BJ (cell line): ENCODE data around the gene DLG2. TPM values are rescaled to one million over a fixed set of nuclear protein-coding genes. Genes with fewer than 3 reads are reported as not detected.

ENCODE experiments used
- CTCF ChIA-PET: fragments of 350-600 bp; formaldehyde crosslinking; extraction: SDS; loops from one replicate; lab custom pipeline; 2021; ENCODE audit warnings: antibody characterized with exemption, inconsistent platforms; lab: Yijun Ruan, JAX
- POLR2A ChIA-PET: fragments of 300-600 bp; sonication (Branson Sonifier 250); formaldehyde crosslinking; extraction: SDS; loops from one replicate; lab custom pipeline; 2021; ENCODE audit warnings: antibody characterized with exemption; lab: Charles Lee
- DNase-seq: peaks from one replicate; pipeline ENCODE4 v3.0.0-alpha.2; 2011; ENCODE audit warnings: low read depth
- H3K27me3 ChIP-seq: 2 replicates; pipeline ENCODE4 v1.6.0; 2011; ENCODE audit warnings: low read length; ENCODE audit not compliant: control insufficient read depth, insufficient read depth
- H3K36me3 ChIP-seq: 2 replicates; pipeline ENCODE4 v1.5.1; 2011; ENCODE audit warnings: low read length; ENCODE audit not compliant: control insufficient read depth, insufficient read depth
- H3K4me3 ChIP-seq: 2 replicates; pipeline ENCODE4 v1.5.1; 2011; ENCODE audit warnings: low read depth, mild to moderate bottlenecking, control low read depth, low read length
- polyA plus RNA-seq: library from polyadenylated mRNA; depleted of rRNA; stranded (reverse); fragments of >200 nt; gene quantifications from 2 replicates; pipeline ENCODE4 v1.2.3, GENCODE V29; 2011
- TF ChIP-seq, protein P1 (sequence below): IDR thresholded peaks from 2 replicates; pipeline ENCODE4 v1.5.1; 2011; ENCODE audit warnings: low read depth, mild to moderate bottlenecking, control low read depth, inconsistent platforms, low read length, moderate library complexity; ENCODE audit not compliant: insufficient read depth

DLG2 gene
- polyA plus RNA-seq, 1 experiment, result 0.28 TPM

DNA sequence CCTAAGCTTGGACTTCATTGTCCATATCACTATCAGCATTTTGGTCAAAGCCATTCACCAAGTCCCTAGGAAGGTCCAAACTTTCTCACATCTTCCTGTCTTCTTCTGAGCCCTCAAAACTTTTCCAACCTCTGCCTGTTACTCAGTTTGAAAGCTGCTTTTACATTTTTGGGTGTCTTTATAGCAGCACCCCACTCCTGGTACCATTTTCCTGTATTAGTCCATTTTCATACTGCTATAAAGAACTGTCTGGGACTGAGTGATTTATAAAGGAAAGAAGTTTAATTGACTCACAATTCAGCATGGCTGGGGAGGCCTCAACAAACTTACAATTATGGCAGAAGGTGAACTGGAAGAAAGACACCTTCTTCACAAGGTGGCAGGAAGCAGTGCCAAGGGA, 1624.0 kb downstream of the DLG2 start:
- TF ChIP-seq, protein P1, sequence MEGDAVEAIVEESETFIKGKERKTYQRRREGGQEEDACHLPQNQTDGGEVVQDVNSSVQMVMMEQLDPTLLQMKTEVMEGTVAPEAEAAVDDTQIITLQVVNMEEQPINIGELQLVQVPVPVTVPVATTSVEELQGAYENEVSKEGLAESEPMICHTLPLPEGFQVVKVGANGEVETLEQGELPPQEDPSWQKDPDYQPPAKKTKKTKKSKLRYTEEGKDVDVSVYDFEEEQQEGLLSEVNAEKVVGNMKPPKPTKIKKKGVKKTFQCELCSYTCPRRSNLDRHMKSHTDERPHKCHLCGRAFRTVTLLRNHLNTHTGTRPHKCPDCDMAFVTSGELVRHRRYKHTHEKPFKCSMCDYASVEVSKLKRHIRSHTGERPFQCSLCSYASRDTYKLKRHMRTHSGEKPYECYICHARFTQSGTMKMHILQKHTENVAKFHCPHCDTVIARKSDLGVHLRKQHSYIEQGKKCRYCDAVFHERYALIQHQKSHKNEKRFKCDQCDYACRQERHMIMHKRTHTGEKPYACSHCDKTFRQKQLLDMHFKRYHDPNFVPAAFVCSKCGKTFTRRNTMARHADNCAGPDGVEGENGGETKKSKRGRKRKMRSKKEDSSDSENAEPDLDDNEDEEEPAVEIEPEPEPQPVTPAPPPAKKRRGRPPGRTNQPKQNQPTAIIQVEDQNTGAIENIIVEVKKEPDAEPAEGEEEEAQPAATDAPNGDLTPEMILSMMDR, result no peak
- Histone ChIP-seq H3K4me3 (no peak overlapping the region), H3K27me3 (no peaks in the 10 kb centered on the region), H3K36me3 (no peaks in the 10 kb centered on the region)
- no peak for DNase-seq
- POLR2A ChIA-PET, result no interaction called here
- CTCF ChIA-PET, result no interaction called here

DNA sequence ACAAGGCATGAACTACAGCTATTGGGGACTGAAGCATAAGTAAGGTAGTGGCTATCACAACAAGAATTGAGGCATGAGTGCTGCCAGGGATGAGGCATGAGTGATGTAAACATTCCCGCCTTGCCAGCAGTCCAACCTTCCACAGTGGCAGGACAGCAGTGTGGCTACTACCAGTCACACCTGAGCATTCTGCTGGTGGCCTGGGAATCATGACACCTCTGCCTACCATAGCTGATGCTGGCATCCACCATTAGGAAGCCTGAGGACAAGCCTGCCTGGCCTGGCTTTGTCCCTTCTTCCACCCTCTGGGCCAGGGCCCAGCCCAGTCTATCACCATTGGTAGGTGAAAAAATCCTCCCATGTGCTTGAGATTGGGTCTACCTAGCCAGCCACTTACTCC, 1628.2 kb downstream of the DLG2 start:
- Histone ChIP-seq H3K36me3 (no peaks in the 10 kb centered on the region), H3K27me3 (no peaks in the 10 kb centered on the region), H3K4me3 (no peak overlapping the region)
- POLR2A ChIA-PET, result no interaction called here
- TF ChIP-seq, protein P1, result no peak
- CTCF ChIA-PET, result no interaction called here
- DNase-seq, result no peak

DNA sequence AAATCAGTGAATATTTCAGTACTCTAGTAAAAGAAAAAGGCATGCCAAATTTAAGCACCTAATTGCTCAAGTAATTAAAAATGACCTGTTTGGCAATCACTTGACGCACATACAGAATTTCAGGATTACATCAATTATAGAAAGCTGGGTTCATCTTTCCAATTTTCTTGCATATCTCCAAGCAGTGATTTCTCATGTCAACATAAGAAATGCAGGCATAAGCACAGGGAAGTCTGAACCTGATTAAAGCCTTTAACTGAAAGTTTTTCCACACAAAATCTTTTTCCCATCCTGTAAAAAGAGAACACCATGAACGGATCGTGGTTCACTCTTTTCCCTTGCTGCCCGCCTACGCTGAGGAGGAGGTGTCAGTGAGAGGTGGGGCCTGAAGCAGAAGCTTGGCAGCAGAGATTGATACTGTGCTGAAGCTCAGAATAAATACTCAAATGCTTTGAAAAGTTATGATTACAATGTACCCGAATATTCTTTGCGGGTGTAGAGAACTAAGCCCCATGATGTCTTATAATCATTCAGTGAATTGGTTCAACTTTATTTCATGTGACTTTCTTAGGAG, 1636.9 kb downstream of the DLG2 start:
- TF ChIP-seq, protein P1, result no peak
- CTCF ChIA-PET, result no interaction called here
- H3K36me3 ChIP-seq, result no peaks in the 10 kb centered on the region
- no peak for DNase-seq
- H3K4me3 ChIP-seq, result no peak overlapping the region
- POLR2A ChIA-PET, result no interaction called here
- H3K27me3 ChIP-seq, result no peaks in the 10 kb centered on the region

DNA sequence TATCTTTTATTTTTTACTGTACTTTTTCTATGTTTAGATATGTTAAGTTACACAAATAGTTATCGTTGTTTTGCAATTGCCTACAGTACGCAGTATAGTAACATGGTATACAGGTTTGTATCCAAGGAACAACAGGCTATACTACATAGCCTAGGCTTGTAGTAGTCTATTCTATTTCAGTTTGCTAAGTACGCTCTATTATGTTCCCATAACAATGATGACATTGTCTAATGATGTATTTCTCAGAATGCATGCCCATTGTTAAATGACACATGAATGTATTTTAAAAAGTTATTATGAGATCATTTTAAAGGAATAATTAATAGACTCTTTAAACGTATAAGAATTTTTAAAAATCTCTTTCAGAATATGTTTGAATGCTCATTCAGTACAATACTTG, 1644.3 kb downstream of the DLG2 start:
- POLR2A ChIA-PET, result no interaction called here
- H3K27me3 ChIP-seq, result no peaks in the 10 kb centered on the region
- CTCF ChIA-PET, result no interaction called here
- DNase-seq, result no peak
- no peak overlapping the region for H3K4me3 ChIP-seq
- H3K36me3 ChIP-seq, result no peaks in the 10 kb centered on the region
- TF ChIP-seq, protein P1, result no peak

DNA sequence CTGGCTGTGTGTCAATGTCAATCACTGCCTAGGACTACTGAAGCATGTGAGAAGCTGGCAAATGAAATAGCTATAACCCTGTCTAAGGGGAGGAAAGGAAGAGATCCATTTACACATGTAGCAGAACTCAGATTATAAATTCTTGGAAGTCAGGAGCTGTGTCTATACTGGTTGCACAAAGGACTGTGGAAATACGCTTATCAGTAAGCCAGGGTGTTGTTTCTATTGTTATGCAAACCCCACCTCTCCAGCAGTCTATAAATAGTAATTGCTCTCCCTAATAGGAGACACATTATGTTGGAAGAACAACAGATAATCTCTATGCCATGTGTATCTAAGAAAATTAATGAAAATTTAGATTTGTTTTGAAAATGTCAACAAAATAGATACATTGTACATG, 1647.6 kb downstream of the DLG2 start:
- Histone ChIP-seq H3K36me3 (no peaks in the 10 kb centered on the region), H3K27me3 (no peaks in the 10 kb centered on the region), H3K4me3 (no peak overlapping the region)
- ChIA-PET POLR2A (no interaction called here), CTCF (no interaction called here)
- TF ChIP-seq, protein P1, result no peak
- DNase-seq, result no peak
